Inferior parietal cortex (tissue), 1 donor: ENCODE data around the gene TRIO.

Source experiments
- DNase-seq: peaks from one replicate; pipeline ENCODE4 v3.0.0-alpha.2; 2016; ENCODE audit errors: extremely low spot score

The TRIO gene

DNA sequence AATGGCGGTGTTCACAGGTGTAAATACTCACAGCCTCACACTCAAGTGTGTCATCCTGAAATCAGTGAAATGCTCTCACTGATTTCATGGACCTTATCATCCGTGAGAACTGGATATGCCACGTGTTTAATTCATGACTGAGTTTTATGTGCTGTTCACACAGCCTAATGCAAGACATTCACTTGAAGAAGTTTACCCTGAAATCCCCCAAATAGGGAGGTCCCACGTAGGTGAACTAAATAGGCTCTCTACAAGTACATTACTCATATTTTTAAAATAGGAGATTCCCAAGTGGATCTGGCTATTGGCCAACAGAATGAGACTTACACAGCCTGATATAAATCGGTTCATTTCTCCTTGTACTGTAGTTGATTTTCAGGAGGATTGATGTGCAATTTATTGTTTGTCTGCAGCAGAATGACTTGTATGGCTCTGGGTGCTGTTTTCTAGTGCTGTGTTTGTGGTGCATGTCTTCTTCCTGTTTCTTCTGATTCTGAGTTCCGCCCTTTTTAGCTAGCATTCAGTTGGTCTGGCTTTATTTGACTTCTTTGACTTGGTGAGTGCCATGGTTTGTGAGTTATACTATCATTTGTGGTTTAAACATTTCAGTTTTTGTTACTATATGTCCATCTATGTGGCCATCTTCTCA is 25.1 kb downstream of the TRIO start:
- DNase-seq, result no peak

GRCh38 chr5:14168793-14169262 is 25.7 kb downstream of the TRIO start:
- no peak for DNase-seq

DNA sequence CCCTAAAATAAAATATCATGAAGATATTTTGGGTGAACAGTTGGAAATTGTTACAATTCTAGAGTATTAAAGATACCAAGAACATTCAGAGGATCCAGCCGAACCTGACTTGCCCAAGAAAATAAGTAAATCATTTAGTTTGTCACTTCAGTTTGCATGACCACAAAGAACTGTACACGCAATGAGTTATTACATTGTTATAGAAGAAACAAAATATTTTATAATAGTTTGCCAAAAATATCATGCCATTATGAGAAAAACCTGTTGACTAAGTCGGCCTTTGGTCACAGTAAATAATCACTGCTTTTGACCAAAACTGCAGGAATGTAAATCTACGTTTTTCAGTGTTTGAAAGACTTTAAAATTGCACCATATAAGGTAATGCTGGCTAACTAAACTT is 27.9 kb downstream of the TRIO start:
- no peak for DNase-seq

DNA sequence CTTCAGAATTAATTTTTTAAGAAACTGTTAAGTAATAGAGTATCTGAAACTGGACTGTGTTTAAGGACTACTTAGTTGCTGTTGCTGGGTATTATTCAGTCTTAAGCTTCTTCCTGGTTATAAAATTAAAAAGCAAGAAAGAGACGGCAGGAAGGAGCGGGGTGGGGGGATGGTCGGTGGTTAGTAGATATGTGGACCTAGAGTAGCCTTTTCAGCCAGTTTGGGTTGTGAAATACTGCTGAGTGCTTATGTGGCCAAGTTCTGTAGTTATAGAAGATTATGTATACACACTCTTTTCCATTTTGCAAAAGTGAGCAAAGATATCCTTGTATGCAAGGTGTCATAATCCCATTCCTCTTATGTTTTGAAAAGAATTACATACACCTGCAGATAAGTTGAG is 28.5 kb downstream of the TRIO start:
- no peak for DNase-seq

GRCh38 chr5:14172149-14172795 is 29.1 kb downstream of the TRIO start:
- no peak for DNase-seq

GRCh38 chr5:14173377-14174229 is 30.5 kb downstream of the TRIO start:
- no peak for DNase-seq

DNA sequence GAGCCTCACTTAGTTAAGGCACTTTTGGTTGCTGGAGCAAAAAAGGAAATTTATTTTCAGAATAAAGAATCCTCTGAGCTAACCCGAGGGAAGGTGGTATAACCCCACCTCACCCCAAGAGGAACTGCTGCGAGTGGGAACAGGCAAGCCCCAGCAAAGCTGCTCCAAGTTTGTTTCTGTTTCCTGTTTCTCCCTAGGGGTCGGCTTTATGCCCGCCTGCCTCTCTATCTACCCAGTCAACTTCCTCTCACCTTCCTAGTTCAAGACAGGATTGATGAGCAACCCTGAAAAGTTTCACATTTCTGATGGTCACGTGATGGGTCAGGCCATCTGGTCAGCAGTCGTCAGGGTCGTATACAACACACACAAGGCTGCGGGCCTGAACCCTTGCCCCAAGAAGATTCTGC is 31.1 kb downstream of the TRIO start:
- DNase-seq, result no peak

- no peak for DNase-seq
These were observed 32.2 kb downstream of the TRIO start for GRCh38 chr5:14175381-14175780.

GRCh38 chr5:14176888-14177287 is 33.7 kb downstream of the TRIO start:
- DNase-seq, result no peak

DNA sequence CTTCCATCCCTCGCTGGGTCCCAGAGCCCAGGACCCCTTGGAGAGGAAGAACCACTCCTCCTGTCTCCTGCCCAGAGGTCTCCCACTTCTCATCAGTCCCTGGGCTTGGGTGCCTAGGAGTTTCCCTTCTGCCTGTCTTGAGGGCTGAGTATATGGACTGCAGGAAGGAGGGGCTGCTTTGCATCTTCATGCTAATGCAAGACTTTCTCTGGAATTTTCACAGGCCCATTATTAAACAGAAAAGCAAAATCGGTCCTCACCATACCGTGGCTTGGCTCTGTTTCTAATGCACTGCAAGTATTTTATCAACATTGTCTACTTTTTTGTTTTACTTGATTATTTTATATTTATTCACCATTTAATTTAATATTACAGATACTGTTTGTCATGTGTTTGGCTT is 34.5 kb downstream of the TRIO start:
- DNase-seq, result no peak

DNA sequence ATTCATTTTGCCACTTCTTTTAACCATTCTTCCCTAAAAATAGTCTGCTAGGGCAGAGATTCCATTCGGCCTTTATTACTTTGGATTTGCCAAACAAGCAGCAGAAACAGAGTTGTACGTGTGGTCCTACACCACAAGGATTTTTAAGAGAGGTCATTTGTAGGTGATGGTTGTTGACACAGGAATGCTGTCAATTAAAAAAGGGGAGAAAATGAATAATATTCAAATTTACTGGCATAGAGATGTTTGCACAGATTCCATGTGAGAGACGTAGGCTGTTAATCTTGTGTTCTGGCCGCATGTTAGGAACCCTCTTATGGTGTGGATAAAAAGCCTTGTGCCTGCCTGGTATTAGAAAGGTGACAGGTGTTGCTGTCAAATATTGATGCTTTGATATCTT is 34.9 kb downstream of the TRIO start:
- DNase-seq, result no peak

GRCh38 chr5:14178671-14179211 is 35.6 kb downstream of the TRIO start:
- no peak for DNase-seq

DNA sequence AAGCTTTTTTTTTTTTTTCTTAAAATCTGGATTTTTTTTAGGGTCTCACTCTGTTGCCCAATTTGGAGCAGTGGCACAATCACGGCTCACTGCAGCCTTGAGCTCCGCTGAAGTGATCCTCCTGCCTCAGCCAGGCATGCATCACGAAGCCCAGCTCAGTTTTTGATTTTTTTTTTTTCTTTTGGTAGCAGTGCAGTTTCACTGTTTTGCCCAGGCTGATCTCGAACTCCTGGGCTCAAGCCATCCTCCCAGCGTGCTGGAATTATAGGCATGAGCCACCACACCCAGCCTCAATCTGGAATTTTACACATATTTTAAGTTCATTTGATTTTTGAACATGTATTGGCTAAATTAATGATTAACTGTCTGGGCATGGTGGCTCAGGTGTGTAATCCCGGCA is 36.3 kb downstream of the TRIO start:
- DNase-seq, result no peak

- DNase-seq, result no peak
These were observed 37.3 kb downstream of the TRIO start for GRCh38 chr5:14180437-14180836.

DNA sequence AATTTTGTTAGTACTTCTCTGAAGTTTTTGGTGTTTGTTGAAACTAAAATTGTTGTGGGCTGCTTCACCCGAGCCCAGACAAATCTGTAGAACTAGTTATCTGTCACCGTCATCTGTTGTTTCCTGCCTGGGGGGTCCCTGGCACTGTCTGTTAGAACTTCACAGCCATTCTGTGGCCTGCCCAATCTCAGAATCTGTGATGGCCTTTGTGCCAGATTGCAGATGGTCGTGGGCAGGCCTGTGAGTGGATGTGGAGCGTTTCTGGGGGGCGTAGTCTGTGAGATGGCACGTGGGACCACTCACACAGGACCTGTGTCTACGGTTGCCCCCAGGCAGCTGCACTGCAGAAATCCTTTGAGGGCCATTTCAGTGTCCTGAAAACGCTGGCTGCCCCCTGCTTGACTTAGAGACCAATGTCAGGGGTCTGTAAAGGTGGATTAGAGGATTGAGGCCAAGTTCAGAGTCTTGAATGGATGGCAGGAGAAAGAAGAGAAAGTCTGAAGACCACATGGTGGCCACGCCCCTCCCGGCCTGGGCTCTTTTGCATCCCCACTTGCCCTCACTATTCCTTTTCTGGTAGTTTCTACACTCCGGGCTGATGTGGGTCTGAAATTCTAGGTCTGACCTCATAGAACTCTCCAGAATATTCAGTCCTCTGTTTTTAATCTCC is 38.3 kb downstream of the TRIO start:
- no peak for DNase-seq

DNA sequence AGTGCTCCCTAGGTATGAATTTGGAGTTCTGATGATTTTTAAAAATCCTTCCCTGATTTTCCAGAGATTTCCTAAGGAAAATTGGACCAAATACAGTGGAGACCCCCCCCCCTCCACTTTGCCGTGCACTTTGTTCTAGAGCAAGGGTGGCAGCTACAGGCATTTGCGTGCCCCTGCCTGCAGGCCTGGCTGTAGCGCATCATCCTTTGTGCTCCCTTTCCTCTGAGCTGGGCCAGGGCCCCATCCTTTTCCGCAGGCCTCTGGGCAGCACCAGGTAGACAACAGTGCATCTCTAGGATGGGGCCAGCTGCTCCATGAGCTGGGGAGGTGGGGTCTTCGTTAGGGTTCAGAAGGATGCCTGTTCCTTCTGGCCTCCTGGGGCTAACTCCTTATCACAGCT is 39.6 kb downstream of the TRIO start:
- DNase-seq, result no peak

DNA sequence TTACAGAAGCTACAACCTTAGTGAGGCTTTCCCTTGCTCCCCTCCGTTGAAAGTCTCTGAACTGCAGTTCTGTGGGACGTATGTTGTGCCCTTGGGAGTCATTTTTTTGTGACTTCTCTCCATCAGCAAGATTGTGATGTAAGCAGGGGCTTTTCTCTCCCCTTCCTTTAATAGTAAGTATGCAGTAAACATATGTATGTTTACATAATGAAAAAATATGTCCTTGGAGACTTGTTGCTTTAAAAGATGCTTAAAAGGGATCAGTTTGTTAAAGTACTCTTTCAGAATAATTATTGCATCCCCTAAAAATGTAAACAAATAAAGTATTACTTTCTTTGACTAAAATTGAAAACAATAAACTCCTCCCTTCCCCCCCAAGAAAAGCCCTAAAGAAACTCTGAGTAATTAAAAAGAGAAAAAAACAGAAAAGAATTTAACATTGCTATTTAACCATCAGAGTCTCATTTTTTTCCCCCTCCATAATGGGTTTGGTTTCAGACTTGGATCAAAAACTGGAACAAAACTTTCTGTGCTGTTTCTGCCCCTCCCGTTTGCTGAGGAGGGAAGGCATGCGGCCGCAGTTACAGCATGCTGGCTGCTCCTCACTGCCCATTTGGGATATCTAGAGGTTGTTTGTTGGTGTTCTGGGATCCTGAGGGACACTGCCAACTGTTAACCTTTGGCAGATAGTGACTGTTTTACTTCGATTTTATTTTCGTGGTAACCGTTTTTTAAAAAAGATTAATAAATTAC is 40.2 kb downstream of the TRIO start:
- no peak for DNase-seq

DNA sequence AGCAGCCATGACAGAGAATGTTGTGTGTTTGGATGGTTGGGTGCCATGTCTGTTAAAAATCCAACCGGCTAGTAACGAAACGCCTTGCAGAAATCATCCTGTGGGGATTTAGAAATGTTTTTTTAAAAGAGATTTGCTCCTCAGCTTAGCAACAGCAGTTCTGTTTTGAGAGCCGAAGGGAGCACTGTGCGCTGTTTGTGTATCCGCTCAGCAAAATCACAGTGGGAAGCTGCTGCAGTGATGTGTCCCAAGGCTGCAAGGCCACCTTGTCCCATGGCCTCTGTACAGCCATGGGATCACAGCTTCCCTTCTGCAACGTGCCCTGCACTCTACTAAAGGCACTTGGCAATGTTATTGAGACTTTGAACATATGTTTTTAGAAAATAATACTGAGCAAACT is 40.9 kb downstream of the TRIO start:
- DNase-seq, result no peak

- DNase-seq, result no peak
These were observed 41.6 kb downstream of the TRIO start for GRCh38 chr5:14184725-14185124.

GRCh38 chr5:14185326-14186058 is 42.4 kb downstream of the TRIO start:
- no peak for DNase-seq
